Measurements from ENCODE around the gene LENEP.

LENEP gene, protein sequence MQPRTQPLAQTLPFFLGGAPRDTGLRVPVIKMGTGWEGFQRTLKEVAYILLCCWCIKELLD

DNA sequence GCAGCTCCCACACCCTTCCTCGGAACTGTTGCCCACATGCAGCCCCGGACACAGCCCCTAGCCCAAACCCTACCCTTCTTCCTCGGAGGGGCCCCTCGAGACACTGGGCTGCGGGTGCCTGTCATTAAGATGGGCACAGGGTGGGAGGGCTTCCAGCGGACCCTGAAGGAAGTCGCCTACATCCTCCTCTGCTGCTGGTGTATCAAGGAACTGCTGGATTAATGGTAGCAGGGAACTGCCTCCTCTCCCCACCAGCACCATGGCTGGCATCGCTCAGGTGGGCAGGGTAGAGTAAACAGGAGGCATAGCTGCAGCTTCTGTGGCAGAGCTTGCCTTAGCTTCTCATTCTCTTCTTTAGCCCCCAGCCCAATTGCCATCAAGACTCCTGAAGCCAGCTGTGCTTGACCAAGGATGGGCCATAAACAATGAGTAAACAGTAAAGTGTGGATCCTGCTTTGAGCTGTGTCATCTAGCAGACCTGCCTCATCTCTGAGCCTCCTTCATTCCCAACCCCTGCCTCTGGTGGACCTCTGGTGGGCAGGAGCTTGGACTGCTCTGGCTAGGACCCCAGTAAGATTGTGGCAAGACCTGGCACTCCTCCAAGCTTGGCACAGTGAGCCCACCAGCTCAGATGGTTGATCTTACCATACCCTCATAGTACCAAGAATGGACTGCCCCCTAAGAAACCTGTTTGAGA, at the start of gene LENEP:
TSS of gene LENEP (plus strand) at position 15 of the 697 bp plus-strand sequence. CDS start at position 37, 22 bp downstream.
- no peak for DNase-seq

DNA sequence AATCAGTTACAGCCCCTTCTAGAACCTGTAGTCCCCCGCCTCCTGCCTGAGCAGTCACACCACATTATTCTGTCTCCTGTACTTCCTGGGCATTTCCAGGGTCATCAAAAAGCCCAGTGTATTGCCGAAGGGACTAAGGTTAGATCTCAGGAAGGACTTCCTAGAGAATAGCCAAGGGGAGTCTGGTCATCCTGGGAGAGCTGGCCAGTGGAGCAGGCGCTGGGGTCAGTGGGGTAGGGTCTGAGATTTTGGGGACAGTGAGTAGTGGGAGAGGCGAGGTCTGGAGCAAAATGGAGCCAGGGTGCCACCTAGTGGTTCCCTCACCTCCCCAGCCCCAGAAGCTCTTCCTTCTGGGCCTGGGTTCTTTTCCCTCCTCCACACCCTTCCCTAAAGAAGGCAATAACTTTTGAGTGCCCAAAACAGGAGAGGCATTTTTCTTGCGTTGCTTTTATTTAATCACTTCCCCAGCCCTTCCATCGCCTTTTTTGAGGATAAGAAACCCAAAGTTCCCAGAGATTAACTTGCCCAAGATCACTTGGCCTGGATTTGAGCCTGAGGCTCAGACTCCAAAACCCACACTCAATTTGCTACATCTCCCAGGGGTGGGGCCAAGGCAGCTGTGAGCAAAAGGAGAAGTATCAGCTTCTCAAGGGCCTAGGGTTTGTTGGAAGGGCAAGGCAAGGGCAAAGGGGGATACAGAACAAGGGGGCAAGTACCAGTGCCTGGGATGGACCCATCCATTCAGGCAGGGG, 49.6 kb upstream of the LENEP start:
- DNase-seq = peak in 7 of 56 donors; percentile 7 to 36 (median 17)

DNA sequence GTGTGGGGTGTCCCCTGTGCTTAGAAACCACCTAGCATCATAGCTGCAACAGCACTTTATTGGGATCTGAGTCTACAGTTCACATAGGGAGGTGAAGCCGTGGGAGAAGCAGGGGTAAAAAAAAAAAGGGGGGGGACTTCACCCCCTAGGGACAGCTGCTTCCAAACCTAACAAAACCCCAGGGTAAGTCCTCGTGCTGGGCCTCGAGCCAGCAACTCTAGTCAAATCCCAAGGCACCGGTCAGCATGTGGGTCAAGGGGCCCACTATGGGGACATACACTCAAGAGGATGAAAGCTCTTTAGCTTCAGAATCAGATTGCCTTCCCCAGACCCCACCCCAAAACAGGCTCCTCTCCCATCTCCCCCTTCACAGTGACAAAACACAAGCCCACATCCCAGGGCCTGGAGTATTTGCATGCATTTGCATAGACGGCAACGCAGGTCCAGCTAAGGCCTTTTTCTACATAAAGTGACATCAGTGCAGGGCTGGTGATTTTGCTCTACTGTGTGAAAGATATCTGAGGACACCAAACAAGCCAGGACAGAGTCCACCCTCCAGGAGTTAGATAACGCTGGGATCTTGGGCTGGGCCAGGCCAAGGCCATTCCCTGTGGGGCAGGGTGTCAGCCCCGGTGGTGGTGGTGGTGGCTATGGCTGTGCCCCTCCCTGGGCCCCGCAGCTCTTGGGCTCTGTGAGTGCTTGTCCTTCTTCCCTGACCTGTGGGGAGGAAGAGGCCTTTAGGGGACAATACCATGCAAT, 48.8 kb upstream of the LENEP start:
- no peak for DNase-seq

DNA sequence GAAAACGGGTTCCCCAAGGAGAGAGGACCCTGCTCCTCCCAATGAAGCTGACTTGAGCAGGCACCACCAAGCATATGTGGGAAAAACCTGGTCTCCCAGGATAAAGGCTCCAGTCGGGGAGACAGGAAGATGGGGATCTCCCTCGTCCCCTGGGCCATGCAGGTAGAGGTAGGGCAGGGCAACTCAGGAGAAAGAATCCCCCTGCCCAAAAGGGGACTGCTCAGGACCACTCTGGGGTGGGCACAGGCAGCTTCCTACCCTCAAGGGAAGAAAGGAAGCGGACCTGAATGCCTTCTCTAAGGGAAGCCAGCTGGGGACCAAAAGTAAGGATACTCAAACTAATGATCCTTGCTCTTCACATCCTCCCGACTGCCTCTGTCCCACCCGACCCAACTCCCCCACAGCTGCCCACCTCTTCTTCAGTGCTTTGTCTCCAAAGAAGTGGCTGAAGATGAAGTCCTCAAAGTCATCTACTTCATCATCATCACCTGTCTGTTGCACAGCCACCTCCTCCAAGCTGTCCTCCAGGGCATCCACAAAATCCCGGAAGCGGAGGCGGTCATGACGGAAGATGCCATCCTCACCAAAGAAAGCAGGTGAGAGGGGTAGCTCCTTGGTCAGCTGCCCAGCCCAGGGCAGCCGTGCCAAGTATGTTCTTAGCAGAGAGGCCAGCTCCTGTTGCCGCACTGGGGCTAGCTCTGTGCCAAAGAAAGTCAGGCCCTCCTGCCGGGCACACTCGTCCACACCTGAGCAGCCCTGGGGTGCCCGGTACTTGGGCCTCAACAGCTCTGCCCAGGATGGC, 48.0 kb upstream of the LENEP start:
- DNase-seq = no peak

DNA sequence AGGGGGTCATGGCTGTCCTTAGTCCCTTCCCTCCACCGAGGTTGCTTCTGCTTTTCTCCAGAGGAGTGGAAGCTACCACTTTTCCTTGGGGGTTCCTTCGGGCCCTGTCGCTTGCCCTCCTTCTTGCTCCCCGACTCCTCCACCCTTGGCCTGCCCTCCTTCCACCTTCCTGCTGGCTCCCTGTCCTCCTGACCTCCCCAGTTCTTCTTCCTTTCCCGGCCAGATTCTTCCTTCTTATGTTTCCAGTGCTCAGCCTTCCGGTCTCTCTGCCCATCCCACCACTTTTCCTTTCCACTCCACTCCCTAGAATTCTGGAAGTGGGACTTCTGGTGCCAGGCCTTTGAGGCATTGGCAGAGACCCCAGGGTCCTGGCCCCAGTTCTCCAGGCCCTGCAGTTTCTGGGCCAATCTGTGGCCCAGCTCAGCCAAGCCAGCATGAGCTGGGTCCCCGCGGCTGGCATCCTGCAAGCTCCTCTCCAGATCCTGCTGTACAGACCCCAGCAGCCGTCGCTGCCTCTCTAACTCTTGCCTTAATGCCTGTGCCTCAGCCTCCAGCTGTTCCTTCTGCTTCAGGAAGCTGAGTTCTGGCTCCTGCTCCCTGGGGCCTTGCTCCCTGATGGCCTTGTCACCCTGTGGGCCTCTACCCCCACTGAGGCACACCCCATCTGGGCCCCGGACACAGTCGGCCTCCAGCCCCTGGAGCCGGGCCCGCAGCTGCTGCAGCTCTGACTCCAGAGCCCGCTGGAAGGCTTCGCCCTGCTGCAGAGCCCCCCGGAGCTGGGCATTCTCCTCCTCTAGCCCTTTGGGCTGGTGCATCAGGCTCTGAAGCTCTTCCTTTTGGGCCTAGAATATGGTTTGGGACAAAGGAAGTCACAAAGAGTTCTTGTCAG, 47.2 kb upstream of the LENEP start:
- DNase-seq = peak in 21 of 56 donors; percentile 9 to 69 (median 37)

DNA sequence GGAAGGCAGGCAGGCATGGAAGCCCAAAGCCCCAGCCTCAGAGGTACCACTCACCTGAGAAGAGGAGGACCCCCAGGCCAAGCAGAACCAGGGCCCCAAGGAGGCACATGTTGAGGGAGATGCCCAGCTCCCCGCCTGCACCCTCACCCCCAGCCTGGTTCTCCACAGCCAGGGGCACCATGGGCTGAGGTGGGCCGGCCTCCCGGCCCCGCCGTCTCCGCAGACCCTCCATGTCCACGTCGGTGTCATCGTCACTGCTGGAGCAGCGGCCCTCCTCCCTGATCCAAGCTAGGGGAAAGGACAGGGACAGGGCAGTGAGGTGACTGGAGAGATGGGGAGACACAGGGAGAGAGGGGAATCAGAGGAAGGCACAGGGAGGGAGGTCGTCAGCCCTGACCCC, 45.3 kb upstream of the LENEP start:
- no peak for DNase-seq

DNA sequence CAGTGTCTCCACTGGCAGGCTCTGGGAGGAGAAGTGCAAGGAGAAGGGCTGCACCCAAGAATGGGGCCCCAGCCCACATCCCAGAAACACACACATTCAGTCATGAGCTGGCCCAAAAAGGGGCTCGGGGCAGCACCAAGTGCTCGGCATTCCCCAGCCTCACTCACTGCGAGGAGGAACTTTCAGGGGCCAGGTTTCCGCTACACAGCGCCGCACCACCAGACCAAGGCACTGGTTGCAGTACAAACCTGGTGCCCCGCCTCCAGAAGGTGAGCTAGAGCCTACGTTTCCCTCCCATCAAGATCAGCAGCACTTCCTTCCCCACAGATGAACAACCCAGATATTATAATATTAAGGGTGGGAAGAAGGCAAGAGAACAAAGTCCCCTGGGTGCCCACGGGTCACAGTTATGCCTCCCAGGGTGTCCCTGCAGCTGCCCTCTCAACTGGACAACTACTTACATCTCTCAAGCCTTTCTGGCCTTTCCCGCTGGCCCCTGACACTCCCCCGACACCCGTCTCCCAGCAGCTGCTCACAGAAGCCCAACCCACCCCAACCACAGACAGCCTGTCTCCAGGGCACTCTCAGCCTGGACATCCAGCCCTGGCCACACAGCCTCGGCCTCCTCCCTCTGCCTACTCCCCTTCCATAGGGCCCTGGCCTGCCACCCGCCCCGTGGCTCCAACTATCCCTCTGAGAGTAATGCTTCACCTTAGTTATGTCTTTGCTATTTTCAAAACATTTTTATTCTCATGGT, 41.3 kb upstream of the LENEP start:
- DNase-seq = no peak

DNA sequence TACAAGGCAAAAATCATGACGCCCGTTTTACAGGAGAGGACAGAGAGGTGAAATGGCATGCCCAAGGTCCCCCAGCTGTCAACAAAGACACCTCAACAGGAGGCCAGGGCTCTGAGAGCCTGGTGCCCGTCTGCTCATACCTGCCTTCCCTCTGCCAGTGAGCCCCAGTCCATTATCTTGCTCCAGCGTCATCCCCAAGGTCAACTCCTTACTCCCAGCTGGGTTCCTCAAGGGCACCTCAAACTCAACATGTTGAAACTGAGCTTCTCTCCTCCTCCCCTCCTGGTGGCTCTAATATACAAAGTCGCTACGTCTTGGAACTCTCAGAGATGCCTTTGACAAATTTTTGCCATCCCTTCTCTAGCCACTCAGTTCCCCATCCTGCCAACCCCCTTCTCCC, 40.7 kb upstream of the LENEP start:
- no peak for DNase-seq

DNA sequence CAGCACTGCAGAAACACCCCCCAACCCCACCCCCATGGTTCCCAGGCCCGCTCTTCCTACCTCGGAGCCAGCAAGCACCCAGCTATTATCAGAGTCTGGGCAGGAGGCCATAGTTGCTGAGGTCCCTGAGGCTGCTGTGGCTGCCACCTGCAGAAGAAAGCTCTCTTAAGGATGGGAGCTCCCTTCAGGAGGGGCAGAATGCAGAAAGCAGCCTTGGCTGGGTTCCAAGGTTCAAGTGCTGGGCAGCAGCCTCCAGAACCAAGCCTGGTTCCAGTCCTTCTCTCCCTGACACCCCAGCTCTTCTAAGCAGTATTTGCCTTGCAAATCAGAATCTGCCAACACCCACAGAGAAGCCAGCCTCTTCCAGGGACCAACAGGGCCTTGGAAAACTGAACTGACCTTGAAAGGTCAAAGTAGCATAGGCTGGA, 39.8 kb upstream of the LENEP start:
- peak in 6 of 56 donors; percentile 12 to 48 (median 18) for DNase-seq

DNA sequence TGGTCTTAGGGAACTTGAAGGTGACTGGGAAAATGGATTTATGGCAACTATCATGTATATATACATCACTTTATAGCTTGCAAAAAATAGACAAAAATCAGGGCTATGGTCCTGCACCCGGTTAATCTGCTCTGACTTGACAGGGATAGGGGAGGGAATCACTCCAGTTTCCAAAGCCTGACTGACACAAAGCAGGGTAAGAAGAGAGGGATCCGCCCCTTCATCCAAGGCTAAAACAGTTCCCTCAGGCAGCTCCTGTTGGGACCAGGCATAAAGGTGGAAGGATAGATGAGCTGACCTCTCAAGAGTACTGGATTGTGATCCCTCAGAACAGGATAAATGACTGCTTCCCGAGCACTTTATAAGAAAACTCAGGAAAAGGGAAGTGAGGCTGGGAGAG, 38.8 kb upstream of the LENEP start:
- no peak for DNase-seq

DNA sequence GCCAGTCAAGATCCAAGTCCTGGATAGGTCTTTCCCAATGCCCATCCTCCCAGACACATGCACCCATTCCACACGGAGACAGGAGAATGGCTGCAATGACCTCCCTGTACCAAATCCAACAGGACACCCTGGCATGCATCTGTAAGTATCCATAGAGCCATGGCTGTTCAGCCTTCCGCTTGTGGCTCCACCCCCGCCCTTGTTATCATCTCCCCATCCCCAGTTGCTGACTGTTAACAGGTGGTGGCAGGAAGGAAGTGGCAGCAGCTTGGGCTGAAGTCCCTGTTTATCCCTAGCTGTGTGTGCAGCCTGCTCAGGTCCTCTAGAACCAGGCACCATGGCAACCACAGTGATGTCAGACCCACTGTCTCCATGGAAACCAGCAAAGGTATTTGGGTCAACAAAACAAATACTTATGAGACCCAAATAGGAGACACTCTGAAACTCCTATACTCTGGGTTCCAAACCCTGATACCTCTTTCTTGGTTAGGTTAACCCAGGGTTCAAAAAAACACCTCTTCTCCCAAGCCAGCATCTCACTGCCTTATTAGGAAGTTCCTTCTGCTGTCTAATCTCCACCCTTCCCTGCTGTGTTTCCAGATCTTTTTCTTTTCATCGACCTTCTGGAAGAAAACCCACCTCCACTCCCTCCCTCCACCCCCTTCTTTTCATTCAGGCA, 38.2 kb upstream of the LENEP start:
- DNase-seq = peak in 41 of 56 donors; percentile 22 to 86 (median 60)

DNA sequence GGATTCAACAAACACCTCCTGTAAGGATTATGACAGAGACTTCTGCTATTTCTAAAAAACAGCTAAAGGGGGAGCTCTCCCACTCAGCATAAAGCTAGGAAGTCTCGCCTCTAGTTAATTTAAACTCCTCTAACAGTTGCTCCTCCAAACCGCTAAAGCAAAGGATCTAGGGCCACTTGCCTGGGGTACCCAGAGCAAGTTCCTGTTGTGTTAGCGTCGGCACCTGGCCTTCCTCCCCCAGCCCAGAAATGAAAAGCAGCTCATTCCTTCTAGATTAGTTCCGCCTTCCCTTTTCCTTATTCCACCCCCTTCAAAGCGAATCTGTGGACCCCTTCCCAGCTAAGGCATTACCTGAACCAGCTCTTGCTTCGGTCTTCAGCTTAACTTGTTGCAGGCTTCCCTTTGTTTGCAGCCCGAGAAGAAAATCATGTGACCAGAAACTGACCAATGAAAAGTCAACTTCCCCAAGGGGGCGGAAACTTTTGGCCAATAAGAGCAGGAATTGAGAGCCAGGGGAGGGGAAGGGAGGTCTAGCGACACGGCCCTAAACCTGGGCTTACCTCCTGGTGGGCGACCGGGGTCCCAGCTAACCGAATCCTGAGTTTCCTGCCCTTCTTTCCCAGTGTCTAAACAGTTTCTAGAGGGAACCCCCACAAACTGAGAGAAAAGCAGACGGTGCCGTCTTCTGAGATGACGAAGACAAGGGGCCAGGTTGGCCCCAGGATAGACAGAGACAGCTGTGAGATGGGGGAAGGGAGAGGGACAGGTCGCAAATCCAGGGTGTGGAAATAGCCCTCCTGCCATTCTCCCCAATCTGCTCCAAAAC, 37.5 kb upstream of the LENEP start, which contains the start of gene PBXIP1:
TSS of gene PBXIP1 (minus strand) at position 382 of the 826 bp plus-strand sequence. CDS start 2,378 bp downstream, outside the sequence.
- peak in 52 of 56 donors; percentile 39 to 90 (median 68) for DNase-seq

DNA sequence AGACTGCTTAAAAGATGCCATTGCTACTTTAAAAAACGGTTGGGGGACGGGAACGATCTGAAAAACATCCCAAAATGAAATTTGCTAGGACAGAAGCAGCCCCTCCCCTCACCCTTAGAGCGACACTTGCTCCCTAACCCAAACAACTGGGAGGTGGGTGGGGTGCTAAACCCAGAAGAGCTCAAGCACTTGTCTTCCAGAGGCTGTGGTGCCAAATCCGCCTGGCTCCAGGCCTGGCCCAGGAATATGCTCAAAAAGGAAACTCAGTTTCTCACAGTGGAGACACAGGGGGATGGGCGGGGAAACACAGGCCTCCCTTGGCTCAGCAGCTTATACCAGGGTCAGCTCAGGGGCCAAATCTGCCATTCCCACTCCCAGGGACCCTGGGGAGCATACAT, 36.8 kb upstream of the LENEP start:
- DNase-seq = peak in 33 of 56 donors; percentile 18 to 65 (median 38)

DNA sequence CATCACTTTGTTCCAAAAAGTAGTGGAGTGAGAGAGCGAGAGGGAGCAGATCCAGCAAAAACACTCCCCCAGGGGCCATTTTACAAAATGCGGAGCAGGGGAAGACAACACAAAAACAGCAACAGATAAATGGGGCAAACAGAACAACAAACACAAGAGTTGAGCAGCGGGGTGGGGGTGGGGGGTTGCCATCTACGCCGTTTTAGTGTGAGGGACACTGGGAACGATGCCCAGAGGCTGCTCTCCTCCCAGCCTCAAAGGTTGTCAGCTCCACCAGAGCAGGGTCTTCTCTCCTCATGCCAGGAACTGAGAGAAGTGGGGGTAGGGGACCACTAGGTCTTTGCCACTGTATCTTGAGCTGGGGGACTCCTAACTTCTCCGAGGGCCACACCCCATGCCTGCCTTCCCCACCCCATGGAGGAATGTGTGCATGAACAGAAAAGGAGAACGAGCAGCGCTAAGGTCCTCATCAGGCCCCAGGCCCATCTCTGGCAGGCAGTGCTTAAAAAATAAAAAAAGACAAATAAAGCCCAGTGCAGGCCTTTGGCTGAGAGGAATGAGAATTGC, 36.2 kb upstream of the LENEP start:
- DNase-seq = peak in 1 of 56 donors; percentile 24

DNA sequence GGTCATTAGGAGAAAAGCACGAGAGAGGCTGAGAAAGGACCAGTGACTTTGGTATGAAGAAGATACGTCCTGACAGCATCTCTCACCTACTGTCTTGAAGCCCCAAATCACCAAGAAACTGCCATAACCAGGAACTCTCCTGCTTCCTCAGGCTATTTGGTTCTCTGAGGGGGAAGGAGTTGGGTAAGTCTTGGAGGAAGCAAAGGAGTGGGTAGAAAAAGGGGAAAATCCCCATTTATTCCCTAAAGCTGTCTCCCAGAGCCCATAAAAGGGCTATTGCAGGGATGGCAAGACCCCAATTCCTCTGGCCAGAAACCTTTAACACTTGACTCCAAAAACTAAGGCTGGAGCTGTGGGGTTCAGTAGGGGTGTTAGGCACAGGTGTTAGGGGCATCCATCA, 35.4 kb upstream of the LENEP start:
- no peak for DNase-seq

DNA sequence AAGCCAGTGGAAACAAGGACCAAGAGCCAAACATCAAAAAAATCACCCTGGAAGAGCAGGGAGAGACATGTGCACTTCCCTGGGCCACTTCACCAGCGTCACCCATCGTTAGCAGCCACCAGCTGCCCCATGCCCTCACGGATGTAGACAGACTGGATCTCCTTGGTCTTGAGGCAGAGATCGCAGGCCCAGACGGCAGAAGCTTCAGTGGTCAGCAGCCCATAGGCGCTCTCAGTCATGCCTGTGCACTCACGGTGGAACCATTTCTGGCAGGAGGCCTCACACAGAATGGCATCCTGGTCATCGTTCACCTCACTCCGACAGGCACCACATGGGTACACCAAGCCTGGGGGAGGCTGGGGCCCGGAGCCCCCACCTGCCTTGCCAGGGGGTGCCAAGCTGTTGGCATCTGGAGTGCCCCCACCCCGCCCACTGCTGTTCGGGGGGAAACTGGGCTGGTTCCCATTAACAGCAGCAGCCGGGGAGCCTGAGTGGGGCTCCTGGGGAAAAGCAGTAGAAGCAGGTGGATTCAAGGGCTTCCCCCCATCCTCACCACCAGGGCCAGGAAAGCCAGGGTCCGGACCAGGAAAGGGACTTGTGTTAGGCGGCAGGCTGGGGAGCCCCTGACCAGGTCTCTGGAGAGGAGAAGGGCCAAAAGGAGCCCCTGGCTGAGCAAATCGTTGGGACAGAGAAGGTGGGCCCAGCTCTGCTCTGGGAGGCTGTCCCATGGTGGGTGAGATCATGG, 34.5 kb upstream of the LENEP start:
- no peak for DNase-seq
